Measurements from ENCODE around the gene CST7.

Gene CST7

GRCh38 chr20:24965065-24965919, 16.2 kb downstream of the CST7 start:
- no peak for DNase-seq

GRCh38 chr20:24966317-24967012, 17.4 kb downstream of the CST7 start:
- no peak for DNase-seq

- no peak for DNase-seq
These were observed 19.3 kb downstream of the CST7 start for GRCh38 chr20:24968278-24968800.

- no peak for DNase-seq
These were observed 20.3 kb downstream of the CST7 start for GRCh38 chr20:24969186-24970029.

- no peak for DNase-seq
These were observed 21.0 kb downstream of the CST7 start for GRCh38 chr20:24970030-24970553.

GRCh38 chr20:24970754-24971153, 21.7 kb downstream of the CST7 start:
- no peak for DNase-seq

- DNase-seq: no peak
These were observed 22.5 kb downstream of the CST7 start for GRCh38 chr20:24971376-24972101.

- DNase-seq: no peak
These were observed 23.3 kb downstream of the CST7 start for GRCh38 chr20:24972341-24972740.

- no peak for DNase-seq
These were observed 28.3 kb downstream of the CST7 start for GRCh38 chr20:24977336-24977735.

GRCh38 chr20:24977797-24978196, 28.7 kb downstream of the CST7 start:
- DNase-seq: no peak

- DNase-seq: no peak
These were observed 29.4 kb downstream of the CST7 start for GRCh38 chr20:24978513-24978912.

- DNase-seq: no peak
These were observed 30.2 kb downstream of the CST7 start for GRCh38 chr20:24979036-24979960.

- no peak for DNase-seq
These were observed 31.4 kb downstream of the CST7 start for GRCh38 chr20:24980291-24981053.

- DNase-seq: no peak
These were observed 32.2 kb downstream of the CST7 start for GRCh38 chr20:24981282-24981681.

GRCh38 chr20:24981790-24982189, 32.7 kb downstream of the CST7 start:
- DNase-seq: no peak

GRCh38 chr20:24983896-24984295, 34.8 kb downstream of the CST7 start:
- no peak for DNase-seq

- no peak for DNase-seq
These were observed 36.0 kb downstream of the CST7 start for GRCh38 chr20:24984961-24985640.

- DNase-seq: no peak
These were observed 36.7 kb downstream of the CST7 start for GRCh38 chr20:24985802-24986201.

- no peak for DNase-seq
These were observed 37.5 kb downstream of the CST7 start for GRCh38 chr20:24986436-24987015.
